HUES64 (cell line): ENCODE results near the gene CARNS1.

Experiments used
- H3K27ac ChIP-seq: 2 replicates; pipeline ENCODE4 v1.7.0; 2013; ENCODE audit warnings: low read depth, low read length, inconsistent platforms
- H3K27me3 ChIP-seq: 2 replicates; pipeline ENCODE4 v1.6.1; 2013; ENCODE audit warnings: mild to moderate bottlenecking, low read length; ENCODE audit not compliant: insufficient read depth
- H3K36me3 ChIP-seq: 2 replicates; pipeline ENCODE4 v1.6.1; 2013; ENCODE audit warnings: mild to moderate bottlenecking, low read length; ENCODE audit not compliant: insufficient read depth
- H3K4me1 ChIP-seq: 2 replicates; pipeline ENCODE4 v1.6.1; 2013; ENCODE audit warnings: mild to moderate bottlenecking, low read length, moderate library complexity; ENCODE audit not compliant: insufficient read depth
- H3K4me3 ChIP-seq: 2 replicates; pipeline ENCODE4 v1.5.1; 2013; ENCODE audit warnings: mild to moderate bottlenecking, low read length, moderate library complexity
- H3K9ac ChIP-seq: 2 replicates; pipeline ENCODE4 v1.6.1; 2013; ENCODE audit warnings: mild to moderate bottlenecking, low read depth, low read length
- H3K9me3 ChIP-seq: 2 replicates; pipeline ENCODE4 v1.6.1; 2013; ENCODE audit warnings: low read depth, low read length; ENCODE audit not compliant: insufficient read depth
- WGBS: fragments of 150-250, 120-280 bp; methylation state at CpG from one replicate; pipeline ENCODE4 v1.1.7; 2013; ENCODE audit warnings: missing lambda C conversion rate; 5-methylcytosine and 5-hydroxymethylcytosine counted together

Gene CARNS1

DNA sequence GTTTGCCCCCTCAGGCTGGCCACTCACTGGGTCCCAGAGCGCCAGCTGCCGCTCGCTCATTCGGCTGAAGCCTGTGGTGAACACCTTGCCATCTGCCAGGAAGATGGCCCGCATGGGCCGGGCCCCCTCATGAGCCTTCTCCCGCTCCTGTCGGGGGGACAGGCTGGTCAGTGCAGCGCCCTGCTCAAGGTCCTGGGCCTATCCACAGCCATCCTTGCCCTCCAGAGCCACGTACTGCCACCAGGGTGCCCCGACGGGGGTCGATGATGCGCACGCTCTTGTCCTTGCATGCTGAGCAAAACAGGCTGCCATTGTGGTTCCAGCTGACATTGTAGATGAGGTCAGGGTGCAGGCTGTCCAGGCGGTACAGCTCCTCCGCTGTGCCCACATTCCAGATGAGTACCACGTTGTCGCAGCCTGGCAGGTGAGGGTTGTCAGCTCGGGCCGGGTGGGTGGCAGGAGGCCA, 25.7 kb downstream of the CARNS1 start:
- 94% methylated on average over 21 of the region's 21 CpGs for WGBS
- H3K4me1 ChIP-seq: peaks cover 4% of the 10 kb centered on the region; the same call in 1 of the 2 replicates
- H3K27me3 ChIP-seq: no peaks in the 10 kb centered on the region
- H3K36me3 ChIP-seq: peaks cover 35% of the 10 kb centered on the region
- H3K27ac ChIP-seq: no peak overlapping the region
- H3K9ac ChIP-seq: no peak overlapping the region
- no peak overlapping the region for H3K4me3 ChIP-seq
- no peaks in the 10 kb centered on the region for H3K9me3 ChIP-seq

DNA sequence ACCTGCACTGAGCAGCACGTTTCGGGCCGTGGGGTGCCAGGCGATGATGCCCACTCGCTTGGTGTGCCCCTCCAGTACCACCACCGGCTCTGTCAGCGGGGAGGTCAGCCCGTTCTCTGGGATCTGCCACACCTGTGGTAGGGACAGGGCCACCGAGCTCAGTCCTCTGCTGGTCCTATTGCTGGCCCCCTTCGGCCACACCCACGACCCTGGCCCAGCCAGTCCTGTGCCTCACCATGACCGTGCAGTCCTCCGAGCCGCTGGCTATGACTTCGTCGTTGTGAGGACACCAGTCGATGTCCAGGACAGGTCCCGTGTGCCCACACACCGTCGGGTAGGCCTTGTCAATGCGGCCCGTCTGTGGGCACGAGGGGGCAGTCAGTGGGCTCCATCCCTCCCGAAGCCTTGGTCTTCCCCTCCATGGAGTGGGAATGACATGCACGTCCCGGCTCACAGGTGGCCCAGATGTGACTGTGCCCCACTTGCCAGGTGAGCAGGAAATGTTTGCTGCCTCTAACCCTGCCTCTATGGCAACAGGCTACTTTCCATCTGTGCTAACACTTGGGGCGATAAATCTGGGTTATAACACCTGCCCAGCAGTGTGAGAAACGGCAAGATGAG, 26.4 kb downstream of the CARNS1 start:
- Histone ChIP-seq H3K9me3 (no peaks in the 10 kb centered on the region), H3K4me1 (peaks cover under 1% of the 10 kb centered on the region; the same call in 1 of the 2 replicates), H3K27ac (no peak overlapping the region), H3K36me3 (peaks cover 35% of the 10 kb centered on the region), H3K27me3 (no peaks in the 10 kb centered on the region), H3K4me3 (no peak overlapping the region), H3K9ac (no peak overlapping the region)
- WGBS: 94% methylated on average over 28 of the region's 28 CpGs

DNA sequence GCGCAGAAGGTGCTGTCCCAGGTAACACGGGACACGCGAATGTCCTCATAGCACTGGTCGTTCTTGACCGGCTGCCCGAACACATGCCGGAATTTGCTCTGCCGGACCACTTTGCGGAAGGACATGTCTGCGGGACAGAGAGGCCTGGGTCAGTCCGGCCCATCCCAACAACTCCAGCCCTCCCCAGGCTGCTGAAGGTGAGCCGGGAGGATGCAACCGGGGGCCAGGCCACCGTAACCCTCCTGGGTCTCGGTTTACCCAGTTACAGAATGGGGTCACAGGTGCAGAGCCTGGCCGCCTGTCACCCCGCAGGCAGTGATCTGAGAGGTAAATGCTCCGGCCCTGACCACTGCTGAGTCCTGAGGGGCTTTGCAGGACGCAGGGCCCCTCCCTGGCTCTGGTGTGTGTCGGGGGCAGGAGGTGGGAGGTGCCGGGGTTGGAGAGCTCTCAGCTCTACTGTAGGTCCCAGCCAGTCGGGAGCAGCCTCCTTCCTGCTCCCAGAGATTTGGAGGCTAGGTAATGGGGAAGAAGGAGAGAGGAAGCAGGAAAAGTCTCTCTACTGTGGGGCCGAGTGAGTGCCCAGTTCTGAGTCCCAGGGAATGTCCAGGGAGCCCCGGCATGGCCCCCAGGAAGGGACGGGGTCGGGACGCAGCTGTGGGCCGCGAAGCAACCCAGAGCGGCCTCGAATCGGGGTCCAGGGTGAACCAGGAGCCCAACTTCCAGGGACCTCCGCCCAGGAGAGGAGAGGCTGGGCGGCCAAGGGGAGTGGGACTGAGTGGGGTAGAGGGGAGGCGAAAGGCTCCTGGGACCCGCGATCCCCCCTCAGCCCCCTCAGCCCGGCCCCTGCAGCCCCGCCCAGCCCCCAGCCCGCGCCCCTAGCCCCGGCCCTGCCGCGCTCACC, 27.3 kb downstream of the CARNS1 start:
- peak overlapping the region; percentile 77; the same call in 1 of the 2 replicates for H3K27ac ChIP-seq
- H3K4me1 ChIP-seq: no peaks in the 10 kb centered on the region
- 39% methylated on average over 43 of the region's 45 CpGs for WGBS
- peak overlapping the region; percentile 86 for H3K4me3 ChIP-seq
- H3K9me3 ChIP-seq: no peaks in the 10 kb centered on the region
- peaks cover 31% of the 10 kb centered on the region for H3K36me3 ChIP-seq
- H3K9ac ChIP-seq: peak overlapping the region; percentile 78
- no peaks in the 10 kb centered on the region for H3K27me3 ChIP-seq

DNA sequence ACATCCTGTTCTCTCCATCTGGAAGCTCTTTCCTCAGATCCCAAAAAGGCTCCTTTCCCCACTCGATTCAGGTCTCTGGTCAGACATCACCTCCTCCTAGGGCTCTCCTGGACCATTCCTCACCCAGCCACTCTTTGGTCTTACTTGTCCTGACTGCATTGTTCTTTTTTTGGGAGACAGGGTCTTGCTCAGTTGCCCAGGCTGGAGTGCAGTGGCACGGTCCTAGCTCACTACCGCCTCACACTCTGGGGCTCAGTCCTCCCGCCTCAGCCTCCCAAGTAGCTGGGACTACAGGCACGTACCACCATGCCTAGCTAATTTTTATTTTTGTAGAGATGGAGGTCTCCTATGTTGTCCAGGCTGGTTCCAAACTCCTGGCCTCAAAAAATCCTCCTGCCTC, 30.0 kb downstream of the CARNS1 start:
- 82% methylated on average over 5 of the region's 5 CpGs for WGBS
- Histone ChIP-seq H3K4me1 (no peaks in the 10 kb centered on the region), H3K9me3 (no peaks in the 10 kb centered on the region), H3K27me3 (no peaks in the 10 kb centered on the region), H3K4me3 (no peak overlapping the region), H3K36me3 (peaks cover 13% of the 10 kb centered on the region), H3K9ac (no peak overlapping the region), H3K27ac (no peak overlapping the region)

DNA sequence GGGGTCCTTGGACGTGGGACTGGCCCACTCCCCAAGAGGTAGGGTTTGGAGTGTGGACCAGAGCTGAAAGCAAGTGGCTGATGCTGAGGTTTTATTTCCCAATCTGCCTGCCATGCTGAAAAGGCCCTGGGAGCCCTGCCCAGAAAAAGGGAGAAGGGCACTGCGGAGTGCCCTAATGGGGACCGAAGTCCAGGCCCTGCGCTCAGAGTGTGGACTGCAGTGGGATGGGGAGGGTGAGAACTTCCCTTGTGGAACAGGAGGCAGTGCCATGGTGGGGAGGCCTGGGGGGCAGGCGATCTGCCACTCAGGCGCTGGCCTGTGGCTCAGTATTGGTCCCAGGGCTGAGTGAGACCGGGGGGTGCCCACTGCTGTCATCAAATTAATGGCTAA, 32.7 kb downstream of the CARNS1 start:
- WGBS: 93% methylated on average over 7 of the region's 7 CpGs
- Histone ChIP-seq H3K36me3 (no peaks in the 10 kb centered on the region), H3K4me3 (no peak overlapping the region), H3K9me3 (no peaks in the 10 kb centered on the region), H3K27ac (no peak overlapping the region), H3K9ac (no peak overlapping the region), H3K4me1 (no peaks in the 10 kb centered on the region), H3K27me3 (no peaks in the 10 kb centered on the region)

DNA sequence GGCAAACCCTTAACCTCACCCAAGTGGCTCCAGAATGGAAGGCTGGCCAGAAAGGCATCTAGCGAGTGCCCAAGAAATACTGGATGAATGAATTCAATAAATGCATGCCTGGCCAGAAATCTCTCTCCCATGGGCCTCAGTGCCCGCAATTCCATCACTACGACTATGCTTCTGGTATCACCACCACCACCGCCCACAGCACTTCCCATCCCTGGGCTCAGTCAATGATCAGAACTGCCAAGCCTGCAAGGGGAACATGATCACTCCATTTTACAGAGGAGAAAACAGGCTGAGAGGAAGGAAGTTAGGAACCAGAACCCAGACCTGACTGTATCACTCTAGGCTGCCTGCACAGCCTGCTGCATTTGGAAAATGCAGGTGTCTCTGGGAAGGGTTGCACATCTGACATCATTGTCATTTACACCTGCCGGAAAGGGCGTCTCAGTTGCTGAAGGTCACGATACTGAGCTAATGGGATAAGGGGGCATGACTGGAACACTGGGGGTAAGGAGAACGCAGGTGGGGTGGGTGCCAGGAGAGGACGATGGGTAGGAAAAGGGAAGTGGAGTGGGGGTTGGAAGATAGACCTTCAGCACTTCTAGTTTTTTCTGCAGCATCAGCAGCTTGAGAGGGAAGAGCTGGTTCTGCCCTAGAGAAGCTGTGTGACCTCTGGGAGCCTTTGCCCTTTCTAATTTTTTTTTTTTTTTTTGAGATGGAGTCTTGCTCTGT, 33.8 kb downstream of the CARNS1 start:
- Histone ChIP-seq H3K36me3 (no peaks in the 10 kb centered on the region), H3K27ac (no peak overlapping the region), H3K4me1 (no peaks in the 10 kb centered on the region), H3K4me3 (no peak overlapping the region), H3K9me3 (no peaks in the 10 kb centered on the region), H3K27me3 (no peaks in the 10 kb centered on the region), H3K9ac (no peak overlapping the region)
- 89% methylated on average over 9 of the region's 9 CpGs for WGBS

DNA sequence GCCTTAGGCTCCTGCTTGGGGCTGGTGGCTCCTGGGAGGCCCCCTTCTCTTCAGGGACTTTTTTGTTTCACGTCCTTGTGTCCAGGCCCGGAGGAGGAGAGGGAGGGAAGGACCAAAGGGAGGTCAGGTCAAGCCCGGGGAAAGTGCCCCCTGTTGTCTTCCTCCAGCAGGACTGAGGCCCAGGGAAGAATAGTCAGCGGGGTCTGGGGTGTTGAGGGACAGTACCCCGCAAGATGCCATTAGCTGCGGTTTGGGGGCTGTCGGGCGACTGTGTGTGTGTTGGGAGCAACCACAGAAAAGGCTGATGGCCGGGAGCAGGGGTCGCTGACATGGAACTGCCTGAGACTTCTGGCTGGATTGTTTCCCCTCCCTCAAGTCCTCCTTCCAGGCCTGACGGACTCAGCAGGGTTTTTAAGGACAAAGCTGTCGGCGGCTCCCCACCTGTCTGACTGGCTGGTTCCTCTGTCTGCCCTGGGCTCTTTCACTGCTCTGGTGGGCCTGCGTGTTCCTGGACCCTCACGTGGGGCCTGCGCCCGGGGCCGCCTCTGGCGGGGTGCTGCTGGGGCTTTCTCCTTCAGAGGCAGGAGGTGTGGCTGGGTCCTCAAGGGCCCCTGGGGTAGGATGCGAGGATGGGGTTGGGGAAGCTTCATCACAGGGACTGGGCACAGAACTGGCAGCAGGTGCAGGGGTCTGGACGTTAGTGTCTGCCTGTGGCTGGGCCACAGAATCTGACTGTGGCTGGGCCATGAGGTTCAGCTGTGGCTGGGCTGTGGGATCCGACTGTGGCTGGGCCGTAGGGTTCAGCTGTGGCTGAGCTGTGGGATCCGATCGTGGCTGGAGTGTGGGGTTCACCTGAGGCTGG, 35.5 kb downstream of the CARNS1 start:
- H3K9ac ChIP-seq: no peak overlapping the region
- H3K4me1 ChIP-seq: no peaks in the 10 kb centered on the region
- WGBS: 88% methylated on average over 25 of the region's 25 CpGs
- H3K9me3 ChIP-seq: no peaks in the 10 kb centered on the region
- H3K36me3 ChIP-seq: no peaks in the 10 kb centered on the region
- H3K27ac ChIP-seq: no peak overlapping the region
- no peak overlapping the region for H3K4me3 ChIP-seq
- no peaks in the 10 kb centered on the region for H3K27me3 ChIP-seq

DNA sequence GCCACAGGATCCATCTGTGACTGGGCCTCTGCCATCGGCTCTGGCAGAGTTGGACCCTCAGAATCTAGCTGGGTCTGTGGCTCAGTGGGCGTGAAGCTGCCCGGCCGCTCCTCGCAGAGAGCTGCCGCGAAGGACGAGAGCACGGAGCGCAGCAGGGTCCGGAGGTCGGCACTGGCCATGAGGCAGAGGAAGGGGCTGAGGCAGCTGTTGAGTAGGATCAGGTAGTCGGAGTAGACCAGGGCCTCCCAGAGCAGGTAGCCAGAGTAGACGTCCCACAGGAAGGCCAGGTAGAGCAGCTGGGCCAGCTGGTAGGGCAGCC, 36.1 kb downstream of the CARNS1 start:
- H3K36me3 ChIP-seq: no peaks in the 10 kb centered on the region
- no peak overlapping the region for H3K27ac ChIP-seq
- H3K9me3 ChIP-seq: no peaks in the 10 kb centered on the region
- H3K4me3 ChIP-seq: no peak overlapping the region
- no peak overlapping the region for H3K9ac ChIP-seq
- H3K27me3 ChIP-seq: no peaks in the 10 kb centered on the region
- no peaks in the 10 kb centered on the region for H3K4me1 ChIP-seq
- WGBS: 94% methylated on average over 14 of the region's 14 CpGs

DNA sequence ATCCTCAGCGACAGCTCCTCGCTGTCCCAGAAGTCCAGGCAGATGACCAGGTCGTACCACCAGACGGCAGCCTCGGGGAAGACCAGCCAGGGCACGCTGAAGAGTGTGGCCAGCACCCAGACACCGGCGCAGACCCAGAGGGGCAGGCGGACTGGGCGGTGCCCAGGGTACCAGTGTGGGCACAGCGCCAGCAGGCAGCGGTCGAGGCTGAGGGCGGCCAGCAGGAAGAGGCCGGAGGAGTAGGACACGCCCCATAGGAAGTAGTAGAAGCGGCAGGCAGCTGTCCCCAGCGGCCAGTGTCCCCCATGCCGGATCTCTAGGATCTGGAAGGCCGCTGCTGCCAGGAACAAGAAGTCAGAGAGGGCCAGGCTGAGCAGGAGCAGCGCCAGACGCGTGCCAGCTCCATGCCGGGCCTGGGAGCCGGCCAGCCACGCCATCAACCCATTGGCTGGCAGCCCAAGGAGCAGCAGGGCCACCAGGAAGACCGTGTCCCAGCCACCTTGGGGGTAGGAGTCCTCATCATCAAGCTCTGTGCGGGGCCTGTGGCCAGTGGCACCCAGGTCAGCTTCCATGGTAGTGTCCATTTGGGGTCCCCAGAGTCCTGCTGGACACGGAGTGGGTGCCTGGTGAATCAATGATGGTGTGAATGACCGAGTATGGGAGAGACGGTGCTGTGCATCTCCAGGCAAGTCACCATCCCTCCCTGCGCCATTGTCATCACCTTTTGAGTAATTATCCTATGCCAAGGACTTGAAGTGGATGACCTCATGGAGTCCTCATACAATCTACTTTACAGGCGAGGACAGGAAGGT, 36.9 kb downstream of the CARNS1 start, which contains the start of gene GPR152:
Gene GPR152, minus strand, starts transcription at position 589 of the 812 bp plus-strand sequence. Its CDS starts 5 bp downstream, at position 584.
- WGBS: 93% methylated on average over 33 of the region's 33 CpGs
- no peaks in the 10 kb centered on the region for H3K4me1 ChIP-seq
- H3K9ac ChIP-seq: no peak within 1 kb of the TSS
- no peak within 1 kb of the TSS for H3K27ac ChIP-seq
- H3K9me3 ChIP-seq: no peaks in the 10 kb centered on the region
- H3K27me3 ChIP-seq: no peaks in the 10 kb centered on the region
- H3K36me3 ChIP-seq: no peaks in the 10 kb centered on the region
- no peak within 1 kb of the TSS for H3K4me3 ChIP-seq
